Measurements from ENCODE around the gene PACSIN1.

Gene PACSIN1

GRCh38 chr6:34441526-34441925 lies 24.4 kb upstream of the PACSIN1 start:
- H3K4me3 ChIP-seq (ENCODE audit: low read depth, low read length), result no peak overlapping the region
- no peak for DNase-seq (ENCODE audit: low read depth)
- TF ChIP-seq CTCF (IDR thresholded peaks at IDR 0.05; ENCODE audit: insufficient read depth, low read depth, low read length, missing control alignments), result no peak

DNA sequence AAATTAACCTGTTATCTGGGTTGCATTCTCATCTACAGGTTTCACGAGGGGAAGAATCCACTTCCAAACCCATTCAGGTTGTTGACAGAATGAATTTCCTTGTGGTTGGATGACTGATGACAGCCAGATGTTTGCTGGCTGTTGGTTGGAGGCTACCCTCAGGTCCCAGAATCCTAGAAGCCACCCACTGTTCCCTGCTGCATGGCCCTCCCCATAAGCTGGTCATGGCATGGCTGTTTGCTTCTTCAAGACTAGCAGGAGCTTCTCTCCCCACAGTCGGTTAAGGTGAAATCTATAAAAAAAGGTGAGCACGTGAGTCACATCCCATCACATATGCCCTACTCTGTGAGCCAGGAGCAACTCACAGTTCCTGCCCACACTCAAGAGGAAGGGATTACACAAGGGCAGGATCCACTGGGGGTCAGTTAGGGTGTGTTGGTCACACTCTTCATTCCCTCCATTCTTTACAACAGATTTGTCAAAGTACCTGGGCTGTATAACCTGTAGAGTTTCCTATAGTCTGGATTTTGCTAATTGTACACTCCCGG lies 20.5 kb upstream of the PACSIN1 start:
- no peak for DNase-seq (ENCODE audit: low read depth)
- H3K4me3 ChIP-seq (ENCODE audit: low read depth, low read length), result no peak overlapping the region
- no peak for TF ChIP-seq CTCF (IDR thresholded peaks at IDR 0.05; ENCODE audit: insufficient read depth, low read depth, low read length, missing control alignments)

DNA sequence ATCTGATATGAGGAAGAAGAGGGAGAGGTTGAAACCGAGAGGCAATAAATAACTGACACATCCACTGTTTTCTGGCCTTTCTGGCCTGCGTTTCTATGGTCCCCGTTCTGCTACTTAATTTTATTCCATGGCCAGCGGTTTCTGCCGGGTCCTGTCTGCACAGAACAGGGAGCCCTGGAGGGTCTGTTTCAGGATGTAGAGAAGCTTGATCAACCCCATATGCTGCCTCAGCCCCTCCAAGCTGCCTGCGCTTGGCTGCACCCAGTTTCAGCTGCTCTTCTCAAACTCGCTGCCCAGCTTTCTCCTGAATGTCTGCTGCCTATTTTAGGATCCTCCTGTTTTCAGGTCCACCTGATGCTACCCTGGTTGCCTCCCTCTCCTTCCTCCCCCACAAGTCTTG lies 18.5 kb upstream of the PACSIN1 start:
- no peak for DNase-seq (ENCODE audit: low read depth)
- H3K4me3 ChIP-seq (ENCODE audit: low read depth, low read length), result no peak overlapping the region
- no peak for TF ChIP-seq CTCF (IDR thresholded peaks at IDR 0.05; ENCODE audit: insufficient read depth, low read depth, low read length, missing control alignments)

DNA sequence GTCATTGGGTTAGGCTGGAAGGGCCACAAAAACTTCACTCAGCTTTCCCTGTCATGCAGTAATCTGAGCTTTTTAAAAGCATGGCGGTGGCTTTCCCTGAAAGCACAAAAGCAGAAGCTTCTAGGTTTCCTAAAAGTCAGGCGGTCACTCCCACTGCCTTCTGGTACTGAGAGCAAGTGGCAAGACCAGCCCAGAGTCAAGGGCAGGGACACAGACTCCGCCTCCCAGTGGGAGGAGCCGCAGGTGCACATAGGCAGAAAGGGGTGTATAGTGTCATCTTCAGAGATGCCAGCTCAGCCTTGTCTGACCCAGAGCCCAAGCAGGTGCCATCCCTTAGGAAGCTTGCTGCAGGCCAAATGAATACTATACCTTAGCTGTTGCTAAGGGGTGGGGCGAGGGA lies 18.0 kb upstream of the PACSIN1 start:
- no peak for TF ChIP-seq CTCF (IDR thresholded peaks at IDR 0.05; ENCODE audit: insufficient read depth, low read depth, low read length, missing control alignments)
- no peak for DNase-seq (ENCODE audit: low read depth)
- H3K4me3 ChIP-seq (ENCODE audit: low read depth, low read length), result no peak overlapping the region

- no peak for DNase-seq (ENCODE audit: low read depth)
- H3K4me3 ChIP-seq (ENCODE audit: low read depth, low read length), result no peak overlapping the region
- no peak for TF ChIP-seq CTCF (IDR thresholded peaks at IDR 0.05; ENCODE audit: insufficient read depth, low read depth, low read length, missing control alignments)
Measured at GRCh38 chr6:34451192-34451591, 14.7 kb upstream of the PACSIN1 start.

- H3K4me3 ChIP-seq (ENCODE audit: low read depth, low read length), result no peak overlapping the region
- no peak for TF ChIP-seq CTCF (IDR thresholded peaks at IDR 0.05; ENCODE audit: insufficient read depth, low read depth, low read length, missing control alignments)
- peak; percentile 30 for DNase-seq (ENCODE audit: low read depth)
Measured at GRCh38 chr6:34455831-34456230, 10.0 kb upstream of the PACSIN1 start.

DNA sequence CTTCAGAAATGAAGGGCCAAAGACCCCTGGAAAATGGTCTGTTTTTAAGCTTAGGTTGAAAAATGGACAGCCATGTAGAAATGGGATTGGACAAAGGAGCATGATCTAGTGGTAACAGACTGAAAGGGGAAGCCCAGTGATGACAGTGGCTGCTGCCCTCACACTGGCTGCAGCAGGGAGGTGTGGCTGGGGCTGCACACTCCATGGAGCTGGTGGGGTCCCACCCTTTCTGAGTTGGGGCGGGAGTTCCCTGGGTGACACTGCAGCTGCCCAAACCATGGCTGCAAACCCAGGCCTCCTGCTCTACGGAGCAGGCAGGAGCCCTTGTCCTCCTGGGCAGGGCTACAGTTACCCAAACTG lies 8.5 kb upstream of the PACSIN1 start:
- no peak for TF ChIP-seq CTCF (IDR thresholded peaks at IDR 0.05; ENCODE audit: insufficient read depth, low read depth, low read length, missing control alignments)
- no peak overlapping the region for H3K4me3 ChIP-seq (ENCODE audit: low read depth, low read length)
- DNase-seq (ENCODE audit: low read depth), result no peak

Measured in GM12865 (cell line).